Natural killer cell (primary cell): ENCODE results near the gene SH3BP1. TPM values are rescaled to one million over a fixed set of nuclear protein-coding genes. Genes with fewer than 3 reads are reported as not detected.

Experiments used
- ATAC-seq, 3 donors: fragments of 150-1000 bp in 2 of 3; fragments of 200-7000 bp in 1 of 3; cut with Tn5 transposase; 1 replicate in 1 of 3; 2 replicates in 2 of 3; pipeline ENCODE4 v1.10.0; 2021; ENCODE audit warnings: mild to moderate bottlenecking in 2 of 3, moderate library complexity in 2 of 3
- DNase-seq, 2 donors: peaks; one replicate each; pipeline versions ENCODE4 v3.0.0 to v3.0.0-alpha.2; 2013 to 2021; ENCODE audit warnings: mixed read lengths in 1 of 2
- H3K27ac ChIP-seq: one replicate; pipeline ENCODE4 v1.5.1; 2013; ENCODE audit warnings: mild to moderate bottlenecking, low read length
- H3K27me3 ChIP-seq: one replicate; pipeline ENCODE4 v1.6.1; 2013; ENCODE audit warnings: low read length; ENCODE audit not compliant: control insufficient read depth, insufficient read depth
- H3K36me3 ChIP-seq: one replicate; pipeline ENCODE4 v1.6.1; 2013; ENCODE audit warnings: low read length; ENCODE audit not compliant: control insufficient read depth, insufficient read depth
- H3K4me1 ChIP-seq: one replicate; pipeline ENCODE4 v1.6.1; 2013; ENCODE audit warnings: low read length; ENCODE audit not compliant: control insufficient read depth, insufficient read depth
- H3K4me3 ChIP-seq: one replicate; pipeline ENCODE4 v1.5.1; 2013; ENCODE audit warnings: low read length
- H3K9me3 ChIP-seq: one replicate; pipeline ENCODE4 v1.6.1; 2013; ENCODE audit warnings: low read length; ENCODE audit not compliant: control insufficient read depth, insufficient read depth
- H3K27ac Mint-ChIP-seq, 2 donors: one replicate each; pipeline ENCODE4 v1.8.0; 2022; ENCODE audit warnings: mild to moderate bottlenecking in 2 of 2, mixed read lengths in 2 of 2, moderate library complexity in 1 of 2
- H3K27me3 Mint-ChIP-seq, 2 donors: one replicate each; pipeline ENCODE4 v1.8.0; 2022; ENCODE audit warnings: low read depth in 2 of 2, mixed read lengths in 2 of 2
- H3K36me3 Mint-ChIP-seq: one replicate; pipeline ENCODE4 v1.8.0; 2022; ENCODE audit warnings: mixed read lengths
- H3K4me1 Mint-ChIP-seq, 2 donors: one replicate each; pipeline ENCODE4 v1.8.0; 2022; ENCODE audit warnings: mixed read lengths in 2 of 2
- H3K4me3 Mint-ChIP-seq: one replicate; pipeline ENCODE4 v1.8.0; 2022; ENCODE audit warnings: mild to moderate bottlenecking, moderate library complexity, mixed read lengths
- H3K9me3 Mint-ChIP-seq, 2 donors: one replicate each; pipeline ENCODE4 v1.8.0; 2022; ENCODE audit warnings: mixed read lengths in 2 of 2
- CTCF ChIP-seq: fragments of 200-600 bp; IDR thresholded peaks from one replicate; pipeline ENCODE4 v1.8.0; 2022; ENCODE audit warnings: antibody characterized with exemption
- WGBS: methylation state at CpG from one replicate; pipeline ENCODE4 v1.1.7; 2013; ENCODE audit warnings: missing lambda C conversion rate; ENCODE audit not compliant: insufficient coverage; 5-methylcytosine and 5-hydroxymethylcytosine counted together
- intact Hi-C: fragments of 100-400 bp; cut with micrococcal nuclease; formaldehyde crosslinking; loops from one replicate; pipeline ENCODE4 v1.14.2; 2022
- total RNA-seq, 4 donors: library from RNA; stranded (reverse); fragments of 120-200 nt in 1 of 4; gene quantifications; one replicate each; pipeline versions ENCODE4 v1.2.3 to v1.2.4, GENCODE V29; 2013 to 2022

Gene SH3BP1
- total RNA-seq, 3 donors from 2014 or later (not counting 1 experiment from before 2014, with no cell fraction given) = 163 to 189 (median 163) TPM

GRCh38 chr22:37610480-37611129 is 28.9 kb upstream of the SH3BP1 start:
- Histone ChIP-seq H3K4me3 (no peak overlapping the region), H3K36me3 (peaks cover 3% of the 10 kb centered on the region), H3K27ac (no peak overlapping the region), H3K9me3 (no peaks in the 10 kb centered on the region), H3K27me3 (no peaks in the 10 kb centered on the region), H3K4me1 (peaks cover 44% of the 10 kb centered on the region)
- ATAC-seq (no peak), DNase-seq (no peak)
- intact Hi-C loops = no loop called here
- Mint-ChIP-seq H3K36me3 (no peaks in the 10 kb centered on the region), H3K4me1 (peaks cover 28 to 52% of the 10 kb centered on the region in 2 donors), H3K27ac (peak overlapping the region; percentile 58 to 94), H3K4me3 (peak overlapping the region; percentile 98), H3K9me3 (no peaks in the 10 kb centered on the region), H3K27me3 (no peaks in the 10 kb centered on the region)
- WGBS = 95% methylated on average over 6 of the region's 15 CpGs
- no peak for TF ChIP-seq CTCF

GRCh38 chr22:37611207-37611606 is 28.3 kb upstream of the SH3BP1 start:
- Mint-ChIP-seq H3K27ac (peak overlapping the region; percentile 14 to 58), H3K9me3 (no peaks in the 10 kb centered on the region), H3K36me3 (no peaks in the 10 kb centered on the region), H3K4me1 (peaks cover 24 to 48% of the 10 kb centered on the region in 2 donors), H3K4me3 (peak overlapping the region; percentile 10), H3K27me3 (no peaks in the 10 kb centered on the region)
- Histone ChIP-seq H3K4me1 (peaks cover 41% of the 10 kb centered on the region), H3K4me3 (no peak overlapping the region), H3K9me3 (no peaks in the 10 kb centered on the region), H3K27me3 (no peaks in the 10 kb centered on the region), H3K27ac (no peak overlapping the region), H3K36me3 (peaks cover 5% of the 10 kb centered on the region)
- DNase-seq = no peak
- no peak for TF ChIP-seq CTCF
- WGBS = 98% methylated on average over 6 of the region's 6 CpGs
- no peak for ATAC-seq
- intact Hi-C loops = no loop called here

GRCh38 chr22:37616201-37617083 is 23.0 kb upstream of the SH3BP1 start:
- H3K4me3 Mint-ChIP-seq = no peak overlapping the region
- no peaks in the 10 kb centered on the region for H3K27me3 Mint-ChIP-seq
- intact Hi-C loops = no loop called here
- H3K9me3 Mint-ChIP-seq = no peaks in the 10 kb centered on the region
- no peaks in the 10 kb centered on the region for H3K36me3 Mint-ChIP-seq
- Histone ChIP-seq H3K36me3 (peaks cover 29% of the 10 kb centered on the region), H3K9me3 (no peaks in the 10 kb centered on the region), H3K4me3 (no peak overlapping the region), H3K27ac (no peak overlapping the region), H3K27me3 (no peaks in the 10 kb centered on the region), H3K4me1 (no peaks in the 10 kb centered on the region)
- ATAC-seq (no peak), DNase-seq (no peak)
- H3K4me1 Mint-ChIP-seq = peaks cover 0 to 16% of the 10 kb centered on the region in 2 donors
- WGBS = 94% methylated on average over 27 of the region's 27 CpGs
- no peak for TF ChIP-seq CTCF
- no peak overlapping the region for H3K27ac Mint-ChIP-seq
